Fibroblast of skin of left quadriceps (primary cell): Measurements from ENCODE around the gene VPS13A.
"Not testable (repeated sequence)": the region's sequence is repeated elsewhere in the genome, so short reads cannot be mapped to it uniquely, and the experiment has no call there.

Source experiments
- DNase-seq, 2 experiments: peaks; one replicate each; pipeline ENCODE4 v3.0.0-alpha.2; 2013; ENCODE audit warnings: low read depth in 2 of 2

VPS13A gene

DNA sequence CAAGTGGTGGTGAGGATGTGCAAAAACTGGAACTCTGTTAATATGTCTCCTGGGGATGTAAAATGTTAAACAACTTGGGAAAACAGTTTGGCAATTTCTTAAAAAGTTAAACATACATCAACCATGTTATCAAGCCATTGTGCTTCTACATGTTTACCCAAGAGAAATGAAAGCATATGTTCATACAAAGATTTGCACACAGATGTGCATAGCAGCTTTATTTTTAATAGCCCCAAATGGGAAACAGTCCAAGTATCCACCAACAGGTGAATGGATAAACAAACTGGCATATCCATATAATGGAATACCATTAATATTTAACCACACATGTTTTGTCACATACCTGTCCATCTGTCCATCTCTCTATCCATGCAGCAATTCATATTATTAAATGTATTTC lies 6.2 kb downstream of the VPS13A start:
- no peak for DNase-seq

DNA sequence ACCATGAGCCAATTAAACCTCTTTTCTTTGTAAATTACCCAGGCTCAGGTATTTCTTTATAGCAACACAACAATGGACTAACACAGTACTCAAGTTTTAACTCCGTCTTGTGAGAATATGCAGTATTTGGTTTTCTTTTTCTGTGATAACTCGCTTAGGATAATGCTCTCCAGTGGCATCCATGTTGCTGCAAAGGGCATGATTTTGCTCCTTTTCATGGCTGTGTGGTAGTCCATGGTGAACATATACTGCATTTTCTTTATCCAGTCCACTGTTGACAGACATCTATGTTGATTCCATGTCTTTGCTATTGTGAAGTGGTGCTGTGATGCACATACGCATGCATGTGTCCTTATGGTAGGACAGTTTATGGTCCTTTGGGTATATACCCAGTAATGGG lies 10.9 kb downstream of the VPS13A start:
- DNase-seq = no peak

- no peak for DNase-seq
These were observed 17.1 kb downstream of the VPS13A start for GRCh38 chr9:77194423-77194822.

DNA sequence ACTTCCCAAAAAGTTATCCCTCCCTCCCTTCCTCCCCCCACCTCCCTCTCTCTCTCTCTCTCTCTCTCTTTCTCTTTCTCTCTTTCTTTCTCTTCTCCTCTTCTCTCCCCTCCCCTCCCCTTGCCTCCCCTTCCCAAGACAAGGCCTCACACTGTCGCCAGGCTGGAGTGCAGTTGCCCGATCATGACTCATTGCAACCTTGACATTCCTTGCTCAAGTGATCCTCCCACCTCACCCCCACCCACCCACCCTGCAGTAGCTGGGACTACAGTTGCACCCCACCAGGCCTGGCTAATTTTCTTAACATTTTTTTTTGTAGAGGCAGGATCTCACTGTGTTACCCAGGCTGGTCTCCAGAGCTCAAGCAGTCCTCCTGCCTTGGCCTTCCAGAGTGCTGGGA lies 32.8 kb downstream of the VPS13A start:
- DNase-seq = no peak

DNA sequence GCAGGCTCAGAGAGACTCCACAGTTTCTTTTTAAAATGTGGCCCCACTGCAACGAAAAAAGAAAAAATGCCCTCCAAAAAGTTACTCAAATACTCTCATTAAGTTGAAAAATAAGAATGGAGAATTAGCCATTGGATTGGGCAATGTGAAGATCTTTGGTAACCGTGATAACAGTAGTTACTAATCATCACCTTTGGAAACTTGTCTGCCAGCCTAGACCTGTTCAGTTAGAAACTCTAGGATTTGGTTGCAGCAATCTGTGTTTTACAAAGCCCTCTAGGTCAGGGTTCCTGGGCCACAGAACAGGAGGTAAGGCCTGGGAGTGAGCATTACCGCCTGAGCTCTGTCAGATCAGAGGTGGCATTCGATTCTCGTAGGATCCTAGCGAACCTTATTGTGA lies 34.2 kb downstream of the VPS13A start:
- no peak for DNase-seq

GRCh38 chr9:77212801-77213200 lies 35.5 kb downstream of the VPS13A start:
- DNase-seq = no peak

DNA sequence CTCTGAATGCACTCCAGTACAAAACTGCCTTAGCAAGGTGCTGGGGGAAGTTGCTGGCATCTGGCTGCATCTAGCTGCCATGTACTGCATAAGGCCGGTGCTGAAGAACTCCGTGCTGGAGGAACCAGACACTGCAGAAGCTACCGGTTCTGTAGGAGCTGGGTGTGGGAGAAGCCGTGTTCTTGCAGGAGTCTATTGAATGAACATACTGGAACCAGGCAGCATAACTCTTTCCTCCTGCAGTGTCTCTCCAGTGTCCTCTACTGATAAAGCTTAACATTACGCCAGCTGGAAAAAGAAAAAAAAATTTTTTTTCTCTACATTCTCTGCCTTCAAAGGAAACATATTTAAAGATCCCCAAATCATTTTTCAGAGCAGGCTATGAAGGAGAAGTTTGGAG lies 38.5 kb downstream of the VPS13A start:
- DNase-seq = peak in 1 of 2 experiments; percentile 5

DNA sequence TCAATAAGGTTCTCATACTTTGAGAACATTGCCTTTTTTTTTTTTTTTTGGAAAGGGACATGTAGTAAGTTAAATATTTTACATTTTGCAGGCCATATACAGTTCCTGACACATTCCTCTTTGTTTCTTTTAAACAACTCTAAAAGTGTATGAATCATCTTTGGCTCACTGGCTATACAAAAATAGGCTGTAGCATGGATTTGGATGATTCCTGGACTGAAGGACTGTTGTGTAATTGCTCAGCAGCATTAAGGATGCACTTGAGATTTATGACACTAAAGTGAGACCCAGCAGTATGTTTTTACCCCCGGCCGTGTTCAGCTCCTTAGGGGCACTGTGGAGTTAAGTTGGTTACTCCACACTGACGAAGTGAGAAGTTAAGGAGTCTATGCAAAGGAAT lies 41.3 kb downstream of the VPS13A start:
- peak; percentile 62 to 67 for DNase-seq

- peak in 1 of 2 experiments; percentile 1 for DNase-seq
These were observed 44.1 kb downstream of the VPS13A start for GRCh38 chr9:77221431-77221830.

DNA sequence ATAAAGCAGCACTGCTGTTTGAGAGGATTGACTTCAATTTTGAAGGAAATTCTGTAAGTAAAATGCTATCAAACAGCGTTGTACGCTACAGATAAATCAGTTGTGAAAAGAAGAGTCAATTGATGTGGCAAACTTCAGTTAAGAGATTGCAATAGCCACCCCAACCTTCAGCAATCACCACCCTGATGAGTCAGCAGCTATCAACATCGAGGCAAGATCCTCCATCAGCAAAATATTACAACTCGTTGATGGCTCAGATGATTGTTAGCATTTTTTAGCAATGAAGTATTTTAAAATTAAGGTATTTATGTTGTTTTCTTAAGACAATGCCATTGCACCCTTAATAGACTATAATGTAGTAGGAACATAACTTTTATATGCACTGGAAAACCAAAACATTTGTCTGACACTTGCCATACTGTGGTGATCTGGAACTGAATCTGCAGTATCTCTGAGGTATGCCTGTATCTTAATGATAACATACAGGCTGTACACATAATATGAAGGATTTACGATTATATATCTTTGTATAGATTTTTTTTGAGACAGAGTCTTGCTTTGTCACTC lies 47.5 kb downstream of the VPS13A start:
- peak; percentile 42 to 44 for DNase-seq

- DNase-seq = no peak
These were observed 59.4 kb downstream of the VPS13A start for GRCh38 chr9:77236693-77237092.

DNA sequence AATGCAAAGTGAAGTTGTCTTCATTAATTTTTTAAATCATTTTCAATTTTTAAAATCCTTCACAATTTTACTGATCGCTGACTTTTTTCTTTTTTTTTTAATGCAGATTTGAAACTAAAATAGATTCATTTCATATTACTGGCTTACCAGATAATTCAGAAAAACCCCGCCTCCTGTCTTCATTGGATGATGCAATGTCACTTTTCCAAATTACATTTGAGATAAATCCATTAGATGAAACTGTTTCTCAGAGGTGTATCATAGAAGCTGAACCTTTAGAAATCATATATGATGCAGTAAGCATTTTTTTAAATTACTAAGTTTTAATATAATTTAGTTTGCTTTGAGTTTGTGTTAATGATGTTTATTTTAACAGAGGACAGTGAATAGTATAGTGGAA lies 60.6 kb downstream of the VPS13A start:
- no peak for DNase-seq

DNA sequence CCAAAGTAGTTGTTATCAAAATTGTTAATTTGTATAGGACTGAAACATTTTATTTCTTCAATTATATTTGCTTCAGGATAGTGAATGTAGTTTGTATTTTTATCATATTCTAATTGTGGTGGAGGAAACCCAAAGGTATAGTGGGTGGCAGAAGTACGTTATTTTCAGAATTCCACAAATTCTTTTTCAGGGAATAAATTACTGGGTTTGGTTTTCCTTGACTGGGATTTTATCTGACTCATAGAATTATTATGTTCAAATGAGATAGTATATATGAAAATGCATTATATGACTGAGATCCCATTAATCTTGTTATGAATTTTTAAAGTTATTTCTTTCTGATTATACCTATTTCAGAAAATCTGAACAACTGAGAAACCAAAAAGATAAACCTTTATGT lies 73.7 kb downstream of the VPS13A start:
- DNase-seq = peak; percentile 0 to 9

- DNase-seq = no peak
These were observed 79.9 kb downstream of the VPS13A start for GRCh38 chr9:77257275-77257674.

DNA sequence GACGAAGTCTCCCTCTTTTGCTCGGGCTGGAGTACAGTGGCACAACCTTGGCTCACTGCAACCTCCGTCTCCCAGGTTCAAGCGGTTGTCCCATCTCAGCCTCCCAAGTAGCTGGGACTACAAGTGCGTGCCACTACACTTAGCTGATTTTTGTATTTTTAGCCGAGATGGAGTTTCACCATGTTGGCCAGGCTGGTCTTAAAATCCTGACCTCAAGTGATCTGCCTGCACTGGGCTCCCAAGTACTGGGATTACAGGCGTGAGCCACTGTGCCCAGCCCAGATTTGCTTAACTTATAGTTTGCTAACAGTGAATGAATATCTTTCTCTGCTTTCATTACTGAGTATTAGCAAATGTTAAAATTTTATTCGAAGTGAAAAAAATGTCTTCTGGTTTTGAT lies 84.3 kb downstream of the VPS13A start:
- DNase-seq = no peak

DNA sequence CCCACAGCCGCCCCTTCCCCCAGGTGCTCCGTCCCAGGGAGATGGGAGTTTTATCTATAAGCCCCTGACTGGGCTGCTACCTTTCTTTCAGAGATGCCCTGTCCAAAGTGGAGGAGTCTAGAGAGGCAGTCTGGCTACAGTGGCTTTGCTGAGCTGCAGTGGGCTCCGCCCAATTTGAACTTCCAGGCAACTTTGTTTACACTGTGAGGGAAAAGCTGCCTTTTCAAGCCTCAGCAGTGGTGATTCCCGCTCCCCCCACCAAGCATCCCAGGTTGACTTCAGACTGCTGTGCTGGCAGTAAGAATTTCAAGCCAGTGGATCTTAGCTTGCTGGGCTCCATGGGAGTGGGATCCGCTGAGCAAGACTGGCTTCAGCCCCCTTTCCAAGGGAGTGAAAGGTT lies 90.4 kb downstream of the VPS13A start:
- DNase-seq = not testable (repeated sequence)

DNA sequence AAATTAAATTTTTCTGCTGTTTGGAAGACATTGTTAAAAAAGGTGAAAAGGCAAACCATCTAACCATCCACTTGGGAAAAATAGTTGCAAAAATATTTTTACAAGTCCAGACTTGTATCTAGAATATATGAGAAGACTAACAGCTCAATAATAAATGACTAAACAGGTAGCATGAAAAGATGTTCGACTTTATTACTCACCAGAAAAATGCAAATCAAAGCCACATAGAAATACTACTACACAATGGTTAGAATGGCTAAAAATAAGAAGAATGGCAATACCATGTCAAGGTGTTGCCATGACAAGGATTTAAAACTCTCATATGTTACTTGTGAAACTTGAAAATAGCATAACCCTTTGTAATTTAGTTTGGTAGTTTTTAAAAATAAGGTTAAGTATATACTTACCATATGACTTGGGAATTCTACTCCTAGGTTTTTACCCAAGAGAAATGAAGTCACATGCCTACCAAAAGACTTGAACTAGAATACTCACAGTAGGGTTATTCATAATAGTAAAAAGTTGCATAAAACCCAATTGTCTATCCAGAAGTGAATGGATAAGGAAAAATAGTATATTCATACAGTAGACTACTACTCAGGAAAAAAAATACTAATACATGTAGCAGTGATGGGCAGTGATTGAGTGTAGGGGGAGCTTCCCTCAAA lies 93.8 kb downstream of the VPS13A start:
- DNase-seq = no peak

DNA sequence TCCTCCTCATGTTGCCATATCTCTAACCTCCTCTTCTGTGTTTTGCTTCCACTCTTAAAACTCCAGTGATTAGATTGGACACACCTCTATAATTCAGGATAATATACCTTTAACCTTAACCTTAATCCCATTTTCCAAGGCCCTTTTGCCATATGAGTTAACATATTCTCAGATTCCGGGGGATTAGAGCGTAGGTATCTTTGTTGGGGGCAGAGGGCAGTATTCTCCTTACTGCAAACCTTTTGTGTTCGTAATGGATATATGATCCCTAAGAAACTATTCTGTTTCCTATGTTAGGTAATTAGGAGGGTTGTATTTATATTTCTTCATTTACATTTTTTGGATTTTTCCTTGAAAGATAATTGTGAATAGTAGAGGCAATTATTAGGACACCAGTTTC lies 99.5 kb downstream of the VPS13A start:
- no peak for DNase-seq

GRCh38 chr9:77277719-77278118 lies 100.4 kb downstream of the VPS13A start:
- DNase-seq = no peak

GRCh38 chr9:77283991-77284390 lies 106.7 kb downstream of the VPS13A start:
- no peak for DNase-seq

DNA sequence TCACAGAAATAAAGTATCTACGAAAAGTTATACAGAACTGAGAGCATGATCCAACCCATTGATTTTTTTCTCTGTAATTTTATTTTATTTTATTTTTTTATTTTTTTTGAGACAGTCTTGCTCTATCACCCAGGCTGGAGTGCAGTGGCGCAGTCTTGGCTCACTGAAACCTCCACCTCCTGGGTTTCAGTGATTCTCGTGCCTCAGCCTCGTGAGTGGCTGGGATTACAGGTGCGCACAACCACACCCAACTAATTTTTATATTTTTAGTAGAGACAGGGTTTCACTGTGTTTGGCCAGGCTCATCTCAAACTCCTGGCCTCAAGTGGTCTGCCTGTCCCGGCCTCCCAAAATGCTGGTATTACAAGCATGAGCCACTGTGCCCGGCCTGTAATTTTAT lies 107.3 kb downstream of the VPS13A start:
- no peak for DNase-seq

- DNase-seq = no peak
These were observed 113.0 kb downstream of the VPS13A start for GRCh38 chr9:77290373-77290772.

DNA sequence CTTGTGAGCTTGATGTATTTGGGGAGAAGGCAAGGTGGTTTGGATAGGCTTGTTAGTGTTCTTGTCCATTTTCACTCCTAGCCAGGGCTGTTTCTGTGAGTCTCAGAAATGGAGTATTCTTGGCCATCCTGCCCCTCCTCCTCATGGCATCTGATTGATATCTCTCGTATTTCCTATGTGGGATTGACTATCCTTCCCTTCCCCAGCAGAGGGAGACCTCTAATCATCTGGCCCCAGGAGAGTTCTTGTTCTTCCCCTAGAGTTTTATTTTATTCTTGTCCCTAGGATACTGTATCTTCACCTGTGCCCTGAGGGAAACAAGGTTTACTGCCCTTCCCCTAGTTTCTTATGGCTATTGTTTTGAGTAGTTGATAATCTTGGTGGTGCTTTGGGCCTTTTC lies 114.4 kb downstream of the VPS13A start:
- DNase-seq = no peak

DNA sequence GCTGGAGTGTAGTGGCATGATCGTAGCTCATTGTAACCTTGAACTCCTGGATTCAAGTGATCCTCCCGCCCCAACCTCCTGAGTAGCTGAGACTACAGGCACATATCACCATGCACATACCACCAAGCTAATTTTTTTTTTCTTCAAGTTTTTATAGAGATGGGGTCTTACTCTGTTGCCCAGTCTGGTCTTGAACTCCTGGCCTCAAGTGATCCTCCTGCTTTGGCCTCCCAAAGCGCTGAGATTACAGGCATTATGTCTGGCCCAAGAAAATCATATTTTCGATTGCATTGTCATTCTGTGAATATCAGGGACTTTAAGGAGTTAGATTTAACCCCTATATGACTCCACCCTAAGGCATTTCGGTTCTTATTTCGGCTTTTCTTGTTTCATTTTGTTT lies 116.6 kb downstream of the VPS13A start:
- DNase-seq = no peak
